VCaP (cell line): Measurements from ENCODE around the gene CFAP299.

ENCODE experiments used
- H3K27ac ChIP-seq: fragments of 450-650 bp; 2 replicates; pipeline ENCODE4 v1.5.1; 2017
- TF ChIP-seq, protein P1 (sequence below): fragments of 450-650 bp; conservative IDR thresholded peaks from 2 replicates; pipeline ENCODE4 v1.5.1; 2017; ENCODE audit warnings: mild to moderate bottlenecking, moderate library complexity

Gene CFAP299

GRCh38 chr4:80374180-80374579 is 38.6 kb downstream of the CFAP299 start:
- TF ChIP-seq, protein P1, sequence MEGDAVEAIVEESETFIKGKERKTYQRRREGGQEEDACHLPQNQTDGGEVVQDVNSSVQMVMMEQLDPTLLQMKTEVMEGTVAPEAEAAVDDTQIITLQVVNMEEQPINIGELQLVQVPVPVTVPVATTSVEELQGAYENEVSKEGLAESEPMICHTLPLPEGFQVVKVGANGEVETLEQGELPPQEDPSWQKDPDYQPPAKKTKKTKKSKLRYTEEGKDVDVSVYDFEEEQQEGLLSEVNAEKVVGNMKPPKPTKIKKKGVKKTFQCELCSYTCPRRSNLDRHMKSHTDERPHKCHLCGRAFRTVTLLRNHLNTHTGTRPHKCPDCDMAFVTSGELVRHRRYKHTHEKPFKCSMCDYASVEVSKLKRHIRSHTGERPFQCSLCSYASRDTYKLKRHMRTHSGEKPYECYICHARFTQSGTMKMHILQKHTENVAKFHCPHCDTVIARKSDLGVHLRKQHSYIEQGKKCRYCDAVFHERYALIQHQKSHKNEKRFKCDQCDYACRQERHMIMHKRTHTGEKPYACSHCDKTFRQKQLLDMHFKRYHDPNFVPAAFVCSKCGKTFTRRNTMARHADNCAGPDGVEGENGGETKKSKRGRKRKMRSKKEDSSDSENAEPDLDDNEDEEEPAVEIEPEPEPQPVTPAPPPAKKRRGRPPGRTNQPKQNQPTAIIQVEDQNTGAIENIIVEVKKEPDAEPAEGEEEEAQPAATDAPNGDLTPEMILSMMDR, result no peak

DNA sequence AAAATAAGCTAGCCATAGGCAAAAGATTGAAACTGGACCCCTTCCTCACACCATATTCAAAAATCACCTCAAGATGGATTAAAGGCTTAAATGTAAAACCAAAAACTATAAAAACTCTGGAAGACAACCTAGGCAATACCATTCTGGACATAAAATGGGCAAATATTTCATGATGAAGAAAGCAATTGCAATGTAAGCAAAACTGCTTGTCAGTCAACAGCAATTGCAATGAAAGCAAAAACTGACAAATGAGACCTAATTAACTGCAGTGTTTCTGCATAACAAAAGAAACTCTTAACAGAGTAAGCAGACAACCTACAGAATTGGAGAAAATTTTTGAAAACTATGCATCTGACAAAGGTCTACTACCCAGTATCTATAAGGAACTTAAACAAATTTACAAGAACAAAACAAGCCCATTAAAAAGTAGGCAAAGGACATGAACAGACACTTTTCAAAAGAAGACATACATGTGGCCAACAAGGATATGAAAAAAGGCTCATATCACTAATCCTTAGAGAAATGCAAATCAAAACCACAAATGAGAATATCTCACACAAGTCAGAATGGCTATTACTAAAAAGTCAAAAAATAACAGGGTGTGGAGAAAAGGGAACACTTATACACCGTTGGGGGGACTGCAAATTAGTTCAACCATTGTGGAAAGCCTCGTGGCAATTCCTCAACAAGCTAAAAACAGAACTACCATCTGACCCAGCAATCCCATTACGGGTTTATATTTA is 46.7 kb downstream of the CFAP299 start:
- H3K27ac ChIP-seq, result no peak overlapping the region

More at GRCh38 chr4:80374180-80374579, 38.6 kb downstream of the CFAP299 start:
- H3K27ac ChIP-seq, result no peak overlapping the region

DNA sequence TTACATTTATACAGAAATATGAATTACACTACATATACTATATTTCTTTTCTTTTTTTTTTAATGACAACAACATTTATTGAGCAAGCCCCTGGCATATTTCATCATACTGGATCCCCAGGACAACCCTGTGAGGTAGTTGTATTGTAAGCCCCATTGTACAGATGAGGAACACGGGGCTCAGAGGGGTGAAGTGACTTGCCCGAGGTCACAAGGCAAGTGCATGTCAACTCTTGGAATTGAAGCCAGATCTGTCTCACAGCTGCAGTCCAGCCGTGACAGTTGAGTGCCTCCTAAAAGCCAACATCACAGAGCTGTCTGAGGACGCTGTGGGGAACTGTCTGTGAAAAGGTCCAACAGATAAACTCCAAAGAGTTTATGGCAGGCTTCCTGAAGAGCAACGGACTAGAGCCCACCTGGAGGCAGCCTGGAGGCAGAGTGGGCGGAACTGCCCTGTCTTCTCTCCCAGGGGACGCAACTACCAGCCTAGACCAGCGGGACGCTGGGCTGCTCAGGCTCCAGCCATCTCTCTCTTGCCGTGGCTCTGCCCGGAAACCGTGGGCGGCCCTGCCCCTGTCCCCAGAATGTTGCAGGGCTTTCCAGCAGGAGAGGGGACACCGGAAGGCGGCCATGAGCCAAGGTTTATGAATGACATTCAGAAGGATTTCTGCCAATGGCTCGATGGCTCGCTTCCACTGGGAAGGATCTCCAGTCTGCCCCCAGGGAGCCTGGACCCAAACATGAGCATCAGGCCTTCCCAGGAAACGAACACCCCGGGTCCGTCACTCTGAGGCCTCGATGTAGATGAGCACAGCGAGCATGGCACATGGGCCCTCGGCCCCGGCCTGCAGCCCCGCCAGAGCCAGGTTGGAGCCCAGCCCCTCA is 50.1 kb downstream of the CFAP299 start:
- no peak overlapping the region for H3K27ac ChIP-seq
- TF ChIP-seq, protein P1, result no peak

More for the DNA sequence above, 46.7 kb downstream of the CFAP299 start:
- TF ChIP-seq, protein P1, result no peak

DNA sequence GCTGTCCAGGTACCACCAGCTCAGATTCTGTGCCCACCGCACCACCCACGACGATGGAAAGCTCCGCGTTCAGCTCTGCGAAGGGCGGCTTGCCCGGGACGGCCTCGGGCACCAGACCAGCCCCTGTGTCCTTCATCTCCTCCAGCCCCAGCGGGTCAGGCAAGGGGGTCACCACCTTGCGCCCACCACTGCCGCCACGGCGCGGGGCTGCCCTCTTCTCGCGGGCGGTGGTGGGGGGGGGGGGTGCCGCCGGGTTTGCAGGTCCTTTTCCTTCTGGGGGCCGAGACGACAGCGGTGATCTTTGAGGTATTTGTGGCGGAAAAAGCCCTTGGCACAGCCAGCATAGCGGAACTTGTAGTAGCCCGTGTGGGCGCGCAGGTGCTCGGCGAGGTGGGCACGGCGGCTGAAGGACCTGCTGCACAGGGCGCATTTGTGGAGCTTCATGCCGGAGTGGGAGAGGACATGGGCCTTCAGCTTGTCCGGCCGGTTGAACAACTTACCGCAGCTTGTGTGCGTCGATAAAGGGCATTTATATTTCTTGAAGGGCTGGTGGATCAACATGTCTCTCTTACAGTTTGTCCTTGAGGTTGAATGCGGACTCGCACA is 50.9 kb downstream of the CFAP299 start:
- TF ChIP-seq, protein P1, result no peak
- no peak overlapping the region for H3K27ac ChIP-seq

DNA sequence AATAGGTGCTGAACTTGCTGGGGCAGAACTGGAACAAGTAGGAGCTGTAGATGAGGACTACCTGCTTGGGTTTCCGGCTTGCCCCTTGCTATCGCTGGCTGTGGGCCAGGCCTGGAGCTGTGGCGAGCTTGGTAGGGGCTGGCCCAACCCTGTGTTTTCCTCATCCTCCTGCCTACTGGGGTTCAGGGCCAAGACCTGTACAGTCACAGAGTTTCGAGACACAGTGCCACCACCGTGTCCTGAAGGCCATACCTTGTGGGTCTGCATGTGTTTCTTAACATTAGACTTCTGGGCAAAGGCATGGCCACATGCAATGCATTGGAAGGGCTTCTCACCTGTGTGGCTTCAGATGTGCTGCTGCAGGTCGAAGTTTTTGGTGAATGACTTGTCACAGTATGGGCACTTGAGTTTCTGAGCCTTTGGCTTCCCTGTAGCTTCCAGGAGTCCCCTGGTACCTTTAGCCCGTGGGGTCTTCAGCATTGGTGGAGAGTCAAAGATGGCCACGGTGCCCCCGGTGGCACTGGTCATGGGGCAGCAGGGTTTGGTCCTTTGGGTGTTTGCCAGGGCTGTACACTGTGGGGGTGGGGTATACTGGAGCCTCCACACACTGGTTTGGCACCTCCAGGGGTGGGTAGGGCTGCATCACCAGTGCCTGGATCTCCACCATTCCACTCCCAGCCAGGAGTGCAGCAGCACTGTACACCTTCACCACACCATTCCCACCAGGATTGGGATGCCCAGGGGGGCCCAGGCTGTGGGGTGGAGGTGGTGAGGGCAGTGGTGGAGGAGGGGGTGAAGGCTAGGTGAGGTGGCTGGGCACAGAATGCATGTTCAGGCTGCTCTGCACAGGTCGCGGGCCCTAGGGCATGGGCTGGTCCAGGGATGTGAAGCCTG is 52.1 kb downstream of the CFAP299 start:
- H3K27ac ChIP-seq, result no peak overlapping the region
- TF ChIP-seq, protein P1, result no peak

DNA sequence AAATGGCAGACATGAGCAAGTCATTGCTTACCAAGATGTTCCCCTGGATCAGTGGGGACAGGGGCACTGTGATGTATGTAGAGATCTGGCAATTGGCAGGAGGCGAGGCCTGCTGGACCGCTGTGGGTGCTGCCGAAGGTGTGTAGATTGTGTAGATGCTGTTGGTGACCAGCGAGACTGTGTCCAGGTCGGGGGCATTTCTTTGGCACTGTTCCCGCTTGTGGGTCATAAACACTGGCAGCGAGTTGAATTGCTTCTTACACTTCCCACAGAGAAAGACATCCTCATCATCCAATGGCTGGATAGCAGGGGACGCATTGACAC is 52.7 kb downstream of the CFAP299 start:
- TF ChIP-seq, protein P1, result no peak
- H3K27ac ChIP-seq, result no peak overlapping the region
